ENCODE data around the gene MCAM.

- TF ChIP-seq CTCF (IDR thresholded peaks at IDR 0.05) (no peak), POLR2A (IDR thresholded peaks at IDR 0.05) (no peak)
These were observed 13.7 kb downstream of the MCAM start for GRCh38 chr11:119303227-119303718.

Data from Peyer's patch (tissue), 4 donors.